COLO668 (cell line): ENCODE results near the gene DLG2.
"Not testable (repeated sequence)": the region's sequence is repeated elsewhere in the genome, so short reads cannot be mapped to it uniquely, and the experiment has no call there.

ENCODE experiments used
- DNase-seq: peaks from one replicate; lab custom pipeline; 2025; ENCODE audit not compliant: unreplicated experiment; lab: John Stamatoyannopoulos, UW

Gene DLG2

DNA sequence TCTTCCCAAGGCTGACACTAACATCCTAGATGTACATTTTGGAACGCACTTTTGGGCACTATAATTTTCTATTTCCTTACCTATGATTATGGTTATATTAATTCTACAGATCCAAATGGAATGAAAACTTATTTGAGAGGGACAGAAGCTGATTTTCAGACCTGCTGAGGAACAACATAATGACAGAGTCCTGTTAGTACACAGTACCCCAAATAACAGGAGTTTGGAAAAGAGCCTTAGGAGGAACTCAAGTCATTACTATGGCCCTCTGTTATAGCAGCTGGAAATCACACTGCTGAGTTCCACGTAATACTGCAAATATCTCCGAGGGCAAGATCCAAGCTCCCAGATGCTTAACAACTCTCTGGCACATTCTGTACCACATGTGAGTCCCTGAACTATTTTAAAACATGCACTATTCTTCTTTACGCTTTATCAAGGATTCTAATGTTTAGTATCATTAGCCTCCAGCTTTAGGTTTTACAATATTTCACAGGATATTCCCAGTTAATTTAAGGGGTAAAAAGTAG is 1313.2 kb downstream of the DLG2 start:
- no peak for DNase-seq

DNA sequence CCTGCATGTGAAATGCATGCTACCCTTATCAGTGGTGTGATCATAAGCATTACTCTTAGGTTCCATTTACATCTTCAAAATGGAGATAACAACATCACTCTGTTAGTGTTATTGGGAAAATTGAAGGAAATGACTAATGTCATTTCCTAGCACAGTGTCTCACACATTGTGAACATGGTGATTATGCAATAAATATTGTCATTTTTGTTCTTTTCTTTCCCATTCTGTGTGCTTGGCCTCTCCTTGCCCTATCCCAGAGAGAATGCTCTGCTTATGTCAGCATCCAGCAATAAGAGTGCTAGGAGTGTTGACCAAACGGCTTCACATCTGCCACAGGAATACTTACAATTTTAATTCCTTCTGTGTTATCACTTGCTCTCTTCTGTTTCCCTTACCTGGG is 1316.9 kb downstream of the DLG2 start:
- DNase-seq, result no peak

- DNase-seq, result not testable (repeated sequence)
These were observed 1318.7 kb downstream of the DLG2 start for GRCh38 chr11:84308491-84308890.

DNA sequence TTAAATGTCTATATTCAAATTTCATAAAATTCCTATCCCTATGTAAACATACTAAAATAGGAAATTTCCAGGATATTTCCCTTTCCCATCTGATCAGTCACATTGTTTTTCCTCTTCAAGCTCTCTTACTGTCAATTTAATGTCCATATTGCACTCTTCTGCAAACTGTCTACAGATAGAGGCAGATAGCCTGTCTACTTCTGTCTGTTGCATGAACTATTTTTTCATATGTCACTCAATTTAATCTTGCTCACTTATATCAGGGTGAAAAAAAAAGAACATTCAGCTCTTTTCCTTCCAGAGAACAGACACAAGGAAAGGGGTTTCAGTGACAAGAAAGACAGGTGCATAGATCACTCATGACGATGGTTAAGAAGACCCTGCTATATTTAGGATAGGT is 1327.1 kb downstream of the DLG2 start:
- DNase-seq, result no peak

DNA sequence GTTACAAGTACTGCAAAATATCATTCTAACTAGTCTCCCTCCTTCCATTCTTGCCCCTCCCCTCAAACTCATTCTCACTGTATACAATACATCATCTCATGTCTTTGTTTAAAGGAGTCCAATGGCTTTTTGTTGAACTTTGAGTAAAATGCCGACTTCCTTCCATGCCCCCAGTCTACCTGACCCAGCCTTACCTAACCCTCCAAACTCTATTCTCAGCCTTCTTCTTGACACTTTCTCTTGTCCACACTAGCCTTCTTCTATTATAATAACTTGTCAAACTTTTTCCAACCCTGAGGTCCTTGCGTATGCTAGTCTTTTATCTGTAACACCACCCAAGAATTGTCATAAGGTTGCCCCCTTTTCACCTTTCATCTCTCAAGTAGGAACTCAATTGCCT is 1329.6 kb downstream of the DLG2 start:
- DNase-seq, result no peak

DNA sequence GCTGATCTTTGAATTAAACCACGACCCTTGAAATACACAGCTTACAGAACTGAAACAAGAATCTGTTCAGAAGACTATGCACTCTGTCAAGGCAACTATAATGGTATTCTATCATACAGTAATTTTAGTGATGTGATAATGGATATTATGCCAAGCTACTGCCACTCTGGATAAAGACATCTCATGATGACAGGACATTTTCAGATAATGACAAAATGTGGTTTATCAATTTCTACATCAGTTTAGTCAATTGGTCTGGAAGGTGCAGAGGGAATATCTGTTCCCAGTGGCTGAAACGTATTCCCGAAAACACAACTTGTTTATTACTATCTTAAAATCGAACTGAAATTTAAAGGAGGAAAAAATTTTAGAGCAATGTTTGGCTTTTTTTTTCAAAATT is 1331.3 kb downstream of the DLG2 start:
- DNase-seq, result no peak

DNA sequence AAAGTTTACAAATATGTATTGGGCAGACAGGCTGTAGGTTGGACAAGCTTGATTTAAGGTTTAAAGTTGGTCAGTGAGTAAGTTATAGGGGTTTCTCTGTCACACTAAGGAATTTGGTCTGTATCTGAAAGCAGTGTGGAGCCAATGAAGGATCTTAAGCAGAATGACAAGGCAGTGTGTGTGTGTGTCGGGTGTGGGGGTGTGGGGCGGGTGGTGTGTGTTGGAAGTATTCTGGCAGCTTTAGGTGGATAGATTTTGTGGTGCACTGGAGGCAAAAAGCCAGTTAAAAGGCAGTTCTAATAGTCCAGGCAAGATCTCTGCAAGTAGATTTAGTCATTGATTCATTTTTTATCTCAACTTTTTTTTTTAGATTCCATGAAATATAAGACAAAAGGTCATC is 1334.2 kb downstream of the DLG2 start:
- no peak for DNase-seq

DNA sequence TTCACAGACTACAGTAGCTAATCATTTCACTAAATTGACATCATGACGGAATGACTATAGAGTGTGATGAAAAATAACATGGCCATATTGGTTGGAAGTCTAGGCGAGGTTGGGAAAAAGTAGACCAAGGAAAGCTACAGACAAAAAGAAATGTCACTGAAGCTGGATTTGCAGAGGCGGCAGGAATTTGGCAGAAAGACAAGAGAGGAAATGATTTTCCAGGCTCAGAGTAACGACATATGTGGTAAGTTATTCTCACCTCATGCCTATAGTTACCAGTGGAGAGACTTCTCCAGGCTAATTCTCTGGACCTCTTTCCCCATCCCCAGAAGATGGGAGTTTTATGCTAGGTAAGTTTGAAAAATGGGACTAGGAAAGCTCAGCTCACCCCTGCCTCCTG is 1335.1 kb downstream of the DLG2 start:
- no peak for DNase-seq

- DNase-seq, result no peak
These were observed 1336.5 kb downstream of the DLG2 start for GRCh38 chr11:84290647-84291046.

- no peak for DNase-seq
These were observed 1337.7 kb downstream of the DLG2 start for GRCh38 chr11:84289381-84289906.

GRCh38 chr11:84273541-84273940 is 1353.6 kb downstream of the DLG2 start:
- DNase-seq, result no peak

DNA sequence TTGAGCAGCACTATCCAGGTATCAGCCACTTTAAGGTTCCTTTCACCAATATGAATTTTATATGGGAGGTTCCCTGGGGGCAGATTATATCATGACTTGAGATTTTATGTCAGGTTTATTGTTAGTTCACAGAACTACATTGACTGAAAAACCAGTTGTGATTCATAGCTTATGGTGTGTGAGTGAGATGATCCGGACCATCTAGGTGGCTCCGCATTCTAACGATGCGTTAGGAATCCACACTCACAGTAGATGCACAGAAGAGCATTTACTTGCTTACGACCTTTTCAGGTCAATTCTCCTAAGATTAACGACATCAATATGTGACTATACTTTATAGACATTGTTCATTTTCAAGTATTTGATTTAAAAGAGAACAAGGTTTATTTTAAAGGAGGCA is 1356.7 kb downstream of the DLG2 start:
- no peak for DNase-seq

- DNase-seq, result no peak
These were observed 1363.1 kb downstream of the DLG2 start for GRCh38 chr11:84264066-84264465.

DNA sequence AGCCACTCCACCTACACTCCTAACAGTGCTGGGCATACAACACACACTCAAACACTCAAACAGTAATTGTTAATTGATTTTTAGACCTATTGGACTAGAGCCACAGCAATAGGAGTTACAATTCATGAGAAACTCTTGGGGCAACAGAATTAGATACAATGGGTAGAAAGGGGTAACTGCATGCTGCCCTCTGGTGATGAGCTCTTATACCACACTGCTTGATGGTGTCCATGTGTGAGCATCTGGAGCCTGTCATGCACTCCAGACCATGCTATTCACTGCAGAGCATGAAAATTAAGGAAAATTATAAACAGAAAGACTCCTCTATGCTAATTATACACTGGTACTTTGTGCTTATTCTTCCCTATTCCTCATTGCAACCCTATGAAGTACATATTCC is 1365.4 kb downstream of the DLG2 start:
- no peak for DNase-seq

GRCh38 chr11:84260862-84261261 is 1366.3 kb downstream of the DLG2 start:
- no peak for DNase-seq

GRCh38 chr11:84256618-84257017 is 1370.5 kb downstream of the DLG2 start:
- no peak for DNase-seq

DNA sequence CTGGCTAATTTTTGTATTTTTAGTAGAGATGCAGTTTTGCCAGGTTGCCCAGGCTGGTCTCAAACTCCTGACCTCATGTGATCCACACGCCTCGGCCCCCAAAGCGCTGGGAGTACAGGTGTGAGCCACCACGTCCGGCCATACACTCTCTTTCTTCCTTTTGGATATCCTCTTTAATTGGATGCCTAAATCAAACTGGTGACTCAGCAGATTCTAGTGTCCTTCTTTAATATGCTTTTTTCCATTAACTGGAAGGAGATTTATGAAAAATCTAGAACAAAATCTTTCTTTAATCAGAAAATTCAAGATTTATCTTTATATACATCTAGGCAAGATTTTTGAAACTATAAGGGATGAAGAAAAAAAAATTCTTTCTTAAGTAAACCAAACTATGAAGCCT is 1371.7 kb downstream of the DLG2 start:
- DNase-seq, result no peak

GRCh38 chr11:84250834-84251613 is 1376.1 kb downstream of the DLG2 start:
- no peak for DNase-seq

GRCh38 chr11:84249344-84250135 is 1377.6 kb downstream of the DLG2 start:
- no peak for DNase-seq

GRCh38 chr11:84247926-84248325 is 1379.2 kb downstream of the DLG2 start:
- DNase-seq, result no peak

DNA sequence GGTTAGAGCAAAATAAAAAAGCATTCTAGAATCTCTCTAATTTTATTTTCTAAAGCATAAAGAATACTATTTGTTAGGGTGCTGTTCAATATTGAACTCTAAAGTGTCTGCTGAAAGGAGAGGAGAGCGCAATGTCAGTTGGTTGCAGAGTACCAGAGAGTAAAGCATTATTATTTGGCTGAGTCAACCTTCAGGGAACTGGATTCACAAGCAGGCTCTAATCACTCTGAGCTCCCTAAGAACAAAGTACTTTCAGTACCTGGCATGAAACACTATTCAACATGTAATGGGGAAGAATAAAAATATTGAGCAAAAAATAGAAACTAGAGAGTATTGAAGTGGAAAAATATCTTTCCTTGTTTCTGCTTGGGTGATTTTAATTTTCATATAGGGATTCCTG is 1380.0 kb downstream of the DLG2 start:
- DNase-seq, result no peak
